ENCODE measurements around the gene ADPRHL1.
"Not testable (repeated sequence)": the region's sequence is repeated elsewhere in the genome, so short reads cannot be mapped to it uniquely, and the experiment has no call there.

- TF ChIP-seq CTCF (conservative IDR thresholded peaks at IDR 0.05 in 1 of 2, IDR thresholded peaks at IDR 0.05 in 1 of 2; ENCODE audit: low read depth in 1 of 2, low read length in 2 of 2); EZH2 (IDR thresholded peaks at IDR 0.05; ENCODE audit: low read length, missing control alignments): not testable (repeated sequence)
Measured at GRCh38 chr13:113436866-113437265, 16.4 kb downstream of the ADPRHL1 start.

Measured in fibroblast of lung (primary cell).